Hepatocyte (in vitro differentiated cells): Measurements from ENCODE around the gene TEDC1. TPM values are rescaled to one million over a fixed set of nuclear protein-coding genes. Genes with fewer than 3 reads are reported as not detected.

Source experiments
- DNase-seq: peaks from one replicate; pipeline ENCODE4 v3.0.0-alpha.2; 2016; ENCODE audit warnings: low spot score
- H2AFZ ChIP-seq: fragments of 200-600 bp; sonication (generic); 2 replicates; pipeline ENCODE4 v1.6.0; 2016; ENCODE audit warnings: antibody characterized with exemption, mild to moderate bottlenecking
- H3K27ac ChIP-seq: fragments of 200-600 bp; sonication (generic); 2 replicates; pipeline ENCODE4 v1.5.1; 2016; ENCODE audit warnings: mild to moderate bottlenecking
- H3K27me3 ChIP-seq: fragments of 200-600 bp; sonication (generic); 2 replicates; pipeline ENCODE4 v1.6.1; 2016
- H3K36me3 ChIP-seq: fragments of 200-600 bp; sonication (generic); replicated peaks from 2 replicates; pipeline ENCODE4 v1.5.1; 2016; ENCODE audit warnings: low read depth; ENCODE audit not compliant: insufficient read depth
- H3K4me1 ChIP-seq: fragments of 200-600 bp; sonication (generic); 2 replicates; pipeline ENCODE4 v1.5.1; 2016; ENCODE audit warnings: mild to moderate bottlenecking, moderate library complexity; ENCODE audit not compliant: insufficient read depth
- H3K4me2 ChIP-seq: fragments of 200-600 bp; sonication (generic); 2 replicates; pipeline ENCODE4 v1.6.0; 2016
- H3K4me3 ChIP-seq: fragments of 200-600 bp; sonication (generic); 2 replicates; pipeline ENCODE4 v1.5.1; 2016; ENCODE audit warnings: mild to moderate bottlenecking
- H3K79me2 ChIP-seq: fragments of 200-600 bp; sonication (generic); 2 replicates; pipeline ENCODE4 v1.6.0; 2017; ENCODE audit warnings: mild to moderate bottlenecking
- H3K9me2 ChIP-seq: fragments of 200-600 bp; sonication (generic); replicated peaks from 2 replicates; pipeline ENCODE4 v1.6.0; 2017; ENCODE audit warnings: mild to moderate bottlenecking; ENCODE audit not compliant: insufficient read depth
- H3K9me3 ChIP-seq: fragments of 200-600 bp; sonication (generic); 2 replicates; pipeline ENCODE4 v1.5.1; 2016; ENCODE audit warnings: low read depth, mild to moderate bottlenecking
- H4K20me1 ChIP-seq: fragments of 200-600 bp; sonication (generic); 2 replicates; pipeline ENCODE4 v1.6.0; 2016; ENCODE audit warnings: mild to moderate bottlenecking; ENCODE audit not compliant: insufficient read depth, poor library complexity, severe bottlenecking
- EZH2 ChIP-seq: fragments of 200-600 bp; sonication (generic); IDR thresholded peaks from 2 replicates; pipeline ENCODE4 v1.6.1; 2016; ENCODE audit warnings: antibody characterized with exemption, mild to moderate bottlenecking, borderline replicate concordance
- EZH2phosphoT487 ChIP-seq: fragments of 200-600 bp; sonication (generic); IDR thresholded peaks from one replicate; pipeline ENCODE4 v1.6.1; 2018; ENCODE audit warnings: antibody characterized with exemption, mild to moderate bottlenecking, low read depth, moderate library complexity; ENCODE audit not compliant: unreplicated experiment, severe bottlenecking
- WGBS: methylation state at CpG from one replicate; pipeline ENCODE4 v1.1.6; 2016; ENCODE audit warnings: low lambda C conversion rate; ENCODE audit errors: missing lambda C conversion rate; 5-methylcytosine and 5-hydroxymethylcytosine counted together
- polyA plus RNA-seq: library from polyadenylated mRNA; unstranded; fragments of >200 nt; fragmentation: Nextera tagmentation; extraction: Ambion mirVana; gene quantifications from 2 replicates; pipeline ENCODE4 v1.2.1, GENCODE V29; 2016
- total RNA-seq: library from RNA; depleted of rRNA; stranded (reverse); fragments of >200 nt; gene quantifications from 2 replicates; pipeline ENCODE4 v1.2.3, GENCODE V29; 2014
- TF ChIP-seq, protein P1 (sequence below): fragments of 200-600 bp; sonication (generic); IDR thresholded peaks from 2 replicates; pipeline ENCODE4 v1.5.1; 2016; ENCODE audit warnings: antibody characterized with exemption, mild to moderate bottlenecking; ENCODE audit not compliant: poor library complexity

The TEDC1 gene
- total and polyA plus RNA-seq, 2 experiments from 2014 or later: 3.9 to 4.9 TPM

DNA sequence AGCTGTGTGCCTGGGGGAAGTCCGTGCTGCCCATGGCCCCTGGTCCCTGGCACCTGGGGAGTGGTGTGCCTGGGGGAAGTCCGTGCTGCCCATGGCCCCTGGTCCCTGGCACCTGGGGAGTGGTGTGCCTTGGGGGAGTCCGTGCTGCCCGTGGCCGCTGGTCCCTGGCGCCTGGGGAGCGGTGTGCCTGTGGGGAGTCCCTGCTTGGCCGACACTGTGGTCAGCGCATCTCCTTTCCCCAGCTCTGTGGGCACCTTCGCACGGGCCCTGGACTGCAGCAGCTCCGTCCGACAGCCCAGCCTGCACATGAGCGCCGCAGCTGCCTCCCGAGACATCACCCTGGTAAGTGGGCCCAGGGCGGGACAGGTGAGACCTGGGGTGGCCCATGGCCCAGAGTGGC lies 30.9 kb upstream of the TEDC1 start:
- Histone ChIP-seq H3K4me3 (no peak overlapping the region), H3K79me2 (no peaks in the 10 kb centered on the region), H3K27me3 (no peaks in the 10 kb centered on the region), H2AFZ (no peak overlapping the region), H4K20me1 (no peaks in the 10 kb centered on the region), H3K9me3 (no peaks in the 10 kb centered on the region), H3K4me1 (no peaks in the 10 kb centered on the region), H3K36me3 (no peaks in the 10 kb centered on the region), H3K27ac (no peak overlapping the region), H3K4me2 (no peak overlapping the region), H3K9me2 (no peaks in the 10 kb centered on the region)
- TF ChIP-seq EZH2phosphoT487: no peak
- TF ChIP-seq, protein P1, sequence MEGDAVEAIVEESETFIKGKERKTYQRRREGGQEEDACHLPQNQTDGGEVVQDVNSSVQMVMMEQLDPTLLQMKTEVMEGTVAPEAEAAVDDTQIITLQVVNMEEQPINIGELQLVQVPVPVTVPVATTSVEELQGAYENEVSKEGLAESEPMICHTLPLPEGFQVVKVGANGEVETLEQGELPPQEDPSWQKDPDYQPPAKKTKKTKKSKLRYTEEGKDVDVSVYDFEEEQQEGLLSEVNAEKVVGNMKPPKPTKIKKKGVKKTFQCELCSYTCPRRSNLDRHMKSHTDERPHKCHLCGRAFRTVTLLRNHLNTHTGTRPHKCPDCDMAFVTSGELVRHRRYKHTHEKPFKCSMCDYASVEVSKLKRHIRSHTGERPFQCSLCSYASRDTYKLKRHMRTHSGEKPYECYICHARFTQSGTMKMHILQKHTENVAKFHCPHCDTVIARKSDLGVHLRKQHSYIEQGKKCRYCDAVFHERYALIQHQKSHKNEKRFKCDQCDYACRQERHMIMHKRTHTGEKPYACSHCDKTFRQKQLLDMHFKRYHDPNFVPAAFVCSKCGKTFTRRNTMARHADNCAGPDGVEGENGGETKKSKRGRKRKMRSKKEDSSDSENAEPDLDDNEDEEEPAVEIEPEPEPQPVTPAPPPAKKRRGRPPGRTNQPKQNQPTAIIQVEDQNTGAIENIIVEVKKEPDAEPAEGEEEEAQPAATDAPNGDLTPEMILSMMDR: no peak
- WGBS: 98% methylated on average over 10 of the region's 17 CpGs
- no peak for DNase-seq

DNA sequence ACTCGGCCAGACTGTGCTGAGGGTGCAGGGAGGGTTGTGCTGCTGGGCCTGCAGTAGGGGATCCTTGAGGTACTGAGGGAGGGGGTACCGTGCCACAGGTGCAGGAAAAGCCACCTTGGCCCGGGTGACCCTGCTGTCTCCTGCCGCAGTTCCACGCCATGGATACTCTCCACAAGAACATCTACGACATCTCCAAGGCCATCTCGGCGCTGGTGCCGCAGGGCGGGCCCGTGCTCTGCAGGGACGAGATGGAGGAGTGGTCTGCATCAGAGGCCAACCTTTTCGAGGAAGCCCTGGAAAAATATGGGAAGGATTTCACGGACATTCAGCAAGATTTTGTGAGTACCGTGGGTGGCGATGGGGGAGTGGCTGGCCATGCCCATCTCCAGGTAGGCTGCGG lies 30.4 kb upstream of the TEDC1 start:
- Histone ChIP-seq H4K20me1 (no peaks in the 10 kb centered on the region), H3K36me3 (no peaks in the 10 kb centered on the region), H3K9me2 (no peaks in the 10 kb centered on the region), H2AFZ (no peak overlapping the region), H3K4me1 (no peaks in the 10 kb centered on the region), H3K4me2 (no peak overlapping the region), H3K79me2 (no peaks in the 10 kb centered on the region), H3K27me3 (no peaks in the 10 kb centered on the region), H3K9me3 (no peaks in the 10 kb centered on the region), H3K4me3 (no peak overlapping the region), H3K27ac (no peak overlapping the region)
- TF ChIP-seq EZH2: no peak
- TF ChIP-seq, protein P1: no peak
- no peak for TF ChIP-seq EZH2phosphoT487
- WGBS: 96% methylated on average over 17 of the region's 17 CpGs
- no peak for DNase-seq

DNA sequence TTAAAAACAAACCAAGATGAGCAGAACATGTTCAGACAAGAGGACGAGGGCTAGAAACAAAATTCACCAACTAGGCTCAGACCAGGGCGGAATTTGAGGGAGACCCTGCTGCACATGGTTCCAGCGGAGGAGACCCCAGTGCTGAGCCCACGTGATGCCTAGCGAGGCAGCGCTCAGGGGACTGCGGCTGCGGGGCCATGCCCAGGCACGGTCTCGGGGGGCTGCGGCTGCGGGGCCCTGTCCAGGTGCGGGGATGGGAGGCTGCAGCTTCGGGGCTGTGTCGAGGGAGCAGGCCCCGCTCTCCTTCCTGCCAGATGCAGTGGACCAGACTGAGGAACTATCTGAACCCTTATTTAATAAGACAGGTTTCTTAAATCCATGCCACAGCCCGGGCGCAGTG lies 29.1 kb upstream of the TEDC1 start:
- 98% methylated on average over 14 of the region's 18 CpGs for WGBS
- H3K79me2 ChIP-seq: no peaks in the 10 kb centered on the region
- H2AFZ ChIP-seq: no peak overlapping the region
- no peak overlapping the region for H3K4me3 ChIP-seq
- no peaks in the 10 kb centered on the region for H4K20me1 ChIP-seq
- no peaks in the 10 kb centered on the region for H3K27me3 ChIP-seq
- H3K4me1 ChIP-seq: no peaks in the 10 kb centered on the region
- H3K36me3 ChIP-seq: no peaks in the 10 kb centered on the region
- no peak overlapping the region for H3K4me2 ChIP-seq
- no peak for DNase-seq
- no peak overlapping the region for H3K27ac ChIP-seq
- no peaks in the 10 kb centered on the region for H3K9me3 ChIP-seq
- TF ChIP-seq, protein P1: no peak
- TF ChIP-seq EZH2: no peak
- no peak for TF ChIP-seq EZH2phosphoT487
- no peaks in the 10 kb centered on the region for H3K9me2 ChIP-seq

DNA sequence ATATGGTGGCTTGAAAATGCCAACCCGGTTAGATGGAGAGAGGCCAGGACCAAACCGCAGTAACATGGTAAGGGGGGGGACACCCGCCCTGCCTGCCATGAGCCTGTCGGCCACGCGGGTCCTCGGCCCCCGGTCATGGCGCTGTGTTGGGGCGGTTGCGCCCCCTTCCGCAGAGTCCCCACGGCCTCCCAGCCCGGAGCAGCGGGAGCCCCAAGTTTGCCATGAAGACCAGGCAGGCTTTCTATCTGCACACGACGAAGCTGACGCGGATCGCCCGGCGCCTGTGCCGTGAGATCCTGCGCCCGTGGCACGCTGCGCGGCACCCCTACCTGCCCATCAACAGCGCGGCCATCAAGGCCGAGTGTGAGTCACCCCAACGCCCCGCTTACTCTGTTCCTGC lies 26.5 kb upstream of the TEDC1 start:
- H3K27me3 ChIP-seq: no peaks in the 10 kb centered on the region
- H3K27ac ChIP-seq: no peak overlapping the region
- H4K20me1 ChIP-seq: no peaks in the 10 kb centered on the region
- no peak for DNase-seq
- H3K9me2 ChIP-seq: no peaks in the 10 kb centered on the region
- no peaks in the 10 kb centered on the region for H3K36me3 ChIP-seq
- no peaks in the 10 kb centered on the region for H3K79me2 ChIP-seq
- no peak overlapping the region for H3K4me2 ChIP-seq
- 95% methylated on average over 27 of the region's 33 CpGs for WGBS
- TF ChIP-seq EZH2phosphoT487: no peak
- no peak for TF ChIP-seq EZH2
- TF ChIP-seq, protein P1: no peak
- H3K4me1 ChIP-seq: no peaks in the 10 kb centered on the region
- H3K4me3 ChIP-seq: no peak overlapping the region
- H2AFZ ChIP-seq: no peak overlapping the region
- no peaks in the 10 kb centered on the region for H3K9me3 ChIP-seq
